Posterior cingulate gyrus (tissue), 11 donors: ENCODE data around the gene GRIK2.

Experiments
- DNase-seq, 10 donors: peaks; one replicate each; pipeline versions ENCODE4 v3.0.0 to v3.0.0-alpha.2; 2020 to 2021; ENCODE audit warnings: mixed read lengths in 3 of 10
- intact Hi-C: fragments of 100-400 bp; cut with DNase I; formaldehyde crosslinking; loops from one replicate; pipeline ENCODE4 v1.15.1; 2023

The GRIK2 gene

GRCh38 chr6:101398716-101399615, 5.5 kb downstream of the GRIK2 start:
- intact Hi-C loops, result loop anchor here (5.0 to 10.0 kb wide), 2 partner anchors 284 to 613 kb away; no protein-coding TSS in a partner anchor
- DNase-seq, result peak; percentile 11 to 92 (median 52)

DNA sequence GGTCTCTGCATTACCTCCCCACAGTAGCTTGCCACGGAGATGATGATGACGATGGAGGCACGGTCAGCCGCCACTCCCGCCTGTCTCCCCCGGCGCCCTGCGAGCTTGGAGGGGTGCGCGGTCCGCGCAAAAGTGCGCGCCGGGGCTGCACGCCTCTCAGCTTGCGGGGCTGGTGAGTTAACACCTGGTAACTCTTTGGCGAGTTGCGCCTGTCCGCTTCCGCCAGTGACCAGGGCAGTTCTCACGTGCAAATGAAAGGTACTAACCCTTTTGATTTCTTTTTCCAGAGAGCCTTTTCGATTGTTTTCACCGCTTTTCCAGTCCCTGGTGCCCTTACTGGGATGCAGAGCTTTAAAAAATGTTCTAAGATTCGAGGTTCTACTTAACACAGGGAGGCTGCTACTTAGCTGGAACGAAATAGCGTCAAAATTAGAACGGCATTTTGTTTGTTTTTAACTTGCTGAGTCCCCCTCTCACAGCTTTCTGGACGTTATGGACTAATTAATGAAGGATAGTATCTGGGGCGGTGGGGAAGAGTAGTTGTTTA, 6.2 kb downstream of the GRIK2 start:
- intact Hi-C loops, result loop anchor here (5.0 to 10.0 kb wide), 2 partner anchors 285 to 613 kb away; no protein-coding TSS in a partner anchor
- DNase-seq, result peak in 4 of 10 donors; percentile 26 to 83 (median 78)

DNA sequence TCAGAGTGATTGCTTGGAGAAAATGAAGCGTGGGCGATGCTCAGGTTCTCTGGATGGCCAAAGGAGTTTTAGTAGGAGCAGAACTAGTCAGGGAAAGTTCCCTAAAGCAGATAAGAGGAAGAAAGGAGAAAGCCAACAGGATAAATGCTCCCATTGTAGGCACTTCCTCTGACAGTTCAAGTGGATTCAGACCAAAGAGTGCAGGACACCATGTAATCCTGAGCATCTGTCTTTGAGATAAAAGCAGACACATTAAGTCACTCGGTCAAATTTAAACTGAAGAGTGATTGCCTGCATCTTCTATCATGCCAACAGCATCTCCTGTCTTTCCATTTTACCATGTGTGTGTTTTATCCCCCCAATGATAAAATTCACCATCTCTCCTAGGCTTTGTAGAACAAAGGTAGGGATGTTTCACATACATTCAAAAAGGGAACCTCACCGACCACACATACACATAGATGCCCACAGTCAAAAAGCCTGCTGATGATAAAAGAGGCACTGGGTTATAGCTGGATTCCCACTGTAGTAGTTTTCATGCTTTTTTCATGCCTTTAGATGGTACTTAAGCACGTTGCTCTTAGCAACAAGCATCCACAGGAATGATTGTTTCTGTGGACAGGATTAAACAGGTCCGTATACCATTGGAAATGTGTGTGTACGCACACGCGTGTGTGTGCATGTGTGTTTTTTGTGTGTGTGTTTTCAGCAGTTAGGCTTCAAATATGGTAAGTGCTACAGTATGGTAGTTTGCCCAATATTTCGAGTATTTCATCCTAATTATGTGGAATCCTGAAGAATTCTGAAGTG, 7.0 kb downstream of the GRIK2 start:
- intact Hi-C loops, result no loop called here
- no peak for DNase-seq

DNA sequence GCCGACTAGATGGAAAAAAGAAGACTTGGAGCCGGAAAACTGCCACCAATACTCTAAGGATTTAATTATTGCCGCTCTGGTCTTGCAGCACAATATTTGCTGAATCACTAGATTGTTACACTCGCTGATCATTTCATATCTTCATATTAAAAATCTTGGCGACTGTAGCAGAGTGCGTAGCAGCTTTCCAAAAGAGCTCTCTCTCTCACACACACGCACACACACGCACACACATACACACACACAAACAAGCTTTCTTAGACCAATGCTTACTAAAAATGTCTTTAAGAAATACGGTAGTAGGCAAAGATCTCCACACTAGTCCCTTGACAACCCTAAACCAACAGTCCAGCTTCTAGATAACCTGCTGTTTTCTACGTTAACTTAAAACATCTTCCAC, 7.7 kb downstream of the GRIK2 start:
- DNase-seq, result no peak
- intact Hi-C loops, result no loop called here

DNA sequence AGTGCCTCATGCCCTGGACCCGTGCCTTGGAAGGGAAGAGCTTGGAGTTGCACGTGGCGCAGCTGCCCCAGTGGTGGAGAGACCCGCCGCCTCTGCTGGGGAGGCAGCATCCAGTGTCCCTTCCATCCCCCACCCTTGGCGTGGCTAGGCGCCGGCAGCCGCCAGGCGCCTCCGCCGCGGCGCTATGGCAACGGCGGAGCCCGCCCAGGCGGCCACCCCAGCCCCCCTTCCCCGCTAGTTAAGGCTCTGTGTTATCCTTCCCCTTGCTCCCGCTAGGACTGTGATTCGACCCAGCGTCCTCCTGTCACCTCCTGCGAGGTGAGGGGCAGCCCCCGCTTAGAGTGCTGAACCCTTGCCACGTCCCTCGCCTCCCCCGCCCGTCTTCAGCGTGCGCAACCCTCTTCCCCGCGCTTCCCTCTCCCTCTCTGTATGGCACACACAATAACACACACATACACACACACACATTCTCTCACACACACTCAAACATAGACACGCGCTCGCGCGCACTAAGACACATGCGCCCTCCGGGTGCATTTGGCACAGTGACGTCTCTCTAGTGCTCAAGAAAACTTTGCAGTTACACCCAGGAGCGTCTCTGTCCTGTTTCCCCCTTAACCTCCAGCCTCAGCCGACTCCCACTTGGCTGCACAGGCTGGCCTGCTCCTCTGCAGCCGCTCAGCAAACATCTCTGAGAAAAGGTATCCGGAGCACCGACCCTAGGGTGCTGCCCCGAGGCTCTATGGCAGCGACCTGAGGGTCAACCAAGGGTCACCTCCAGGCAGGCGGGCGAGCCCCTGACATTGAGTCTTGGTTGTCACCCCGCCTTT, 8.5 kb downstream of the GRIK2 start:
- DNase-seq, result peak; percentile 37 to 93 (median 61)
- intact Hi-C loops, result no loop called here

- intact Hi-C loops, result no loop called here
Measured at GRCh38 chr6:101402622-101403031, 9.1 kb downstream of the GRIK2 start.

GRCh38 chr6:101403216-101403945, 9.9 kb downstream of the GRIK2 start:
- intact Hi-C loops, result no loop called here
- DNase-seq, result peak in 2 of 10 donors; percentile 16 to 24

More at GRCh38 chr6:101402622-101403031, 9.1 kb downstream of the GRIK2 start:
- peak in 8 of 10 donors; percentile 14 to 89 (median 37) for DNase-seq

GRCh38 chr6:101404775-101405174, 11.3 kb downstream of the GRIK2 start:
- intact Hi-C loops, result no loop called here
- DNase-seq, result no peak

DNA sequence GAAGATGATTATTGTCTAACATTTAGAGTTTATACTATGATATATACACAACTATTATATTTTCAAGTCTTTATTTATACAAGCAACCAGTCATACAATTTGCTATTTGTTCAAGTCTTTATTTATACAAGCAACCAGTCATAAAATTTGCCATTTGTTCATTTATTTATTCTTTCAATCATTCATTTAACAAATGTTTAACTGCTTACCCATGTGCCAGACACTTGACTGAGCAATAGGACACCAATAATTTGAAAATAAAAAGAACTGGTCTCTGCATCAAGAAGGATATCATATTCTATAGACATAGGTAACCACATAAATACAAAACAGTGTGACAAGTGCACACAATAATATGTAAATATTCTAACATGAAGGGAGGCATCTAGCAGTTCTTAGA, 20.3 kb downstream of the GRIK2 start:
- intact Hi-C loops, result no loop called here
- DNase-seq, result no peak

DNA sequence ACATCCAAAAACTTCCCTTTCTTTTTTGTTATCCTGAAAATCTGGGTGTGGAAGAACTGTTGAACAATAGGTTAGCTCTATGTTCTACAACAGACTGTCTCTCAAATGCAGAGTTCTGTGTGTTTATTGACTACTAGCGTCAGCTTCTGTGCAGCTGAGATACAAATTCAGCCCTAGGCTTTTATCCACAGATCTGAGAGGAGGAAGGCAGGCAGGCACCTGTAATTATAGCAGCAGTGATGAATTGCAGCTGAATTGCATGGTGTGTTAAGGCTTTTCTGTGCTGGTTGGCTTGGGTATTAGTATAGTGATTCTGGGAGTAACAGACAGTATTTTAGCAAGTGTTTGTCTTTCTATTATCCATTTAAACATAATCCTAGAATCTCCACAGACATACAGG, 24.4 kb downstream of the GRIK2 start:
- no peak for DNase-seq
- intact Hi-C loops, result no loop called here

DNA sequence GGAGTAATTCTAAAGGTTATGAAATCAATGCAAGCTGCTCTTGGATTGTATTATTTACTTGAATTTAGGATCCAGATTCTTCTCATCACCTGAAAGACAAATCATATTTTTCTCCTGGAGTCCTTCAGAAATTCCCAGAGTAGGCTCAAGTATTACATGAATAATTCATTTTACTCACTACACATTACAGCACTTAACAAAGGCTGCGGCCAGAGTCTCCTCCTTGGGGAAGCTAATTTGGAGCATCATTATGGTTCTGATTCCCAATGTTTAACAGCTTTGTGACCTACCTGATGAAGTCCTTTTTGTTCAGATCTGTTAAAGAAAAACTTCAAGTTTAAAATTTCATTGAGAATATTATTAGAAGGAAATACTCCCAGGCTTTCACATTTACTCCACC, 28.7 kb downstream of the GRIK2 start:
- DNase-seq, result no peak
- intact Hi-C loops, result no loop called here

- intact Hi-C loops, result no loop called here
Measured at GRCh38 chr6:101422811-101423210, 29.3 kb downstream of the GRIK2 start.

DNA sequence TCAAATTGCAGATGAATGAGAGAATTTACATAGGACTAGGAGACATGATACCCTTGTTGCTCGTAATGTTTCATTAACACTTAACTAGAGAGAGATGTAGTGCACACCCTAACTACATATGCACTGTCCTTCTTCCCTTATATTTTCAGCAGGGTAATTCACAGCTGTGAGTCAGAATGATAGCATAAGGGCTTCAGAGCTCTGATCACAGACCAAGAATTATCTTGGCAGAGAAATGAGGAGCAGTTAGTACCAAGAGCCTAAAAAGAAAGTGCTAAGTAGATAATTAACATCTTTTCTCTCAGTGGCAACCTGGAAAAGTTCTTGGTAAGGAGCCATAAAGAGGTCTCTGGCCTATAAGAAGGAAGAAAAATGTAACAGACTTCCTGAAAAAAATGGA, 35.8 kb downstream of the GRIK2 start:
- intact Hi-C loops, result no loop called here
- DNase-seq, result no peak

More at GRCh38 chr6:101422811-101423210, 29.3 kb downstream of the GRIK2 start:
- DNase-seq, result no peak

DNA sequence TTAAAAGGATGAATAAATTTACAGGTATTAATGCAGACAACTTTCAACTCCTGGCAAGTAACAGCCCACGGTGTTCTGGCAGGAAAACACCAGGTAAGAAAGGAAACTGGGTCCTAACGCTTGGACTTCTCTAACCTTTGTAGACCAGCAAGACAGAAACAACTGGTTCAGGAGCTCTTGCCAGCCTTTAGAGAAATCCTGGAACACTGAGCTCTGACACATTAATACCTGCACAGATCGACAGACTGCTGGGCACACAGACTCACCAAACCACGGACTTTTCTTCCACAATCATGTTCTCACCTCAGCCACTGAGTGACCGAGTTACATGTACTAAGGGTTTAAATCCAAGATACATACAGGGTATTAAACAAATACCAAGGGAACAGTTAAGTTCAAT, 36.3 kb downstream of the GRIK2 start:
- DNase-seq, result no peak
- intact Hi-C loops, result no loop called here

GRCh38 chr6:101433141-101433540, 39.6 kb downstream of the GRIK2 start:
- intact Hi-C loops, result no loop called here
- no peak for DNase-seq

DNA sequence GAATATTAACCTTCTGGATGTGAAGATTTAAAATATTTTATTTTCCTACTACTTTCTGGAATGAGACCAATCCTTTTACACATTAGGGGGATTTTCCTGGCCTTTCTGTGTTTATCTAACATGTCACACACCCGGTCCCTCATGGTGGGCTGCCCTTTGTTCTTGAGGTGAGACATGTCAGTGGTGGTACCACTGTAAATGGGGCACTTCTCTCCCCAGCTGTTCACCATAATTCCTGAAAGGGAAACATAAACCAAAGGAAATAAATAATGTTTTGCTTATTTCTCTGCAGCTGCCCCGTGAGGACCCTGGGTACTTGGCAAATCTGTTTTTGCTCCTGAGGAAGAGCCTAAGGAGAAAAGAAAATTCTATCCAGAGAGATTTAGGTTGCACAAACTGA, 41.1 kb downstream of the GRIK2 start:
- DNase-seq, result no peak
- intact Hi-C loops, result no loop called here

- intact Hi-C loops, result no loop called here
Measured at GRCh38 chr6:101435038-101435437, 41.5 kb downstream of the GRIK2 start.

DNA sequence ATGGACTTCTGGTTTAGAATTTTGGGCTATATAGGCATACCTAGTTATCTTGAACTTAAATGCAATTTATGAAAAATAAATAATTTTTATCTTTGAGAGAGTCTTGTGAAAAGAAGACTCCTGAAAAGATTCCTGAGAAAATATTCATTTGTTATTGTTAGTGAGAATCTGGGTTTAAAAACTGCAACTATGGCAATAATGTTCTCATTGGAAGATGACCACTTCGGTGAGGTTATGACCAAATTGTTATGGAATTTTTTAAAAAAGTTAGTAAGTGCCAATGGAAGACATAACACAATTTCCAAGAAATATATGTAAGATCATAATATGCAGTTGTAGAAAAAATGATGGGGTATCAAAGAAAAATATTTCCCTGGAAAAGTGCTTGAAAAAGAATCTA, 46.3 kb downstream of the GRIK2 start:
- intact Hi-C loops, result no loop called here
- no peak for DNase-seq

More at GRCh38 chr6:101435038-101435437, 41.5 kb downstream of the GRIK2 start:
- no peak for DNase-seq

DNA sequence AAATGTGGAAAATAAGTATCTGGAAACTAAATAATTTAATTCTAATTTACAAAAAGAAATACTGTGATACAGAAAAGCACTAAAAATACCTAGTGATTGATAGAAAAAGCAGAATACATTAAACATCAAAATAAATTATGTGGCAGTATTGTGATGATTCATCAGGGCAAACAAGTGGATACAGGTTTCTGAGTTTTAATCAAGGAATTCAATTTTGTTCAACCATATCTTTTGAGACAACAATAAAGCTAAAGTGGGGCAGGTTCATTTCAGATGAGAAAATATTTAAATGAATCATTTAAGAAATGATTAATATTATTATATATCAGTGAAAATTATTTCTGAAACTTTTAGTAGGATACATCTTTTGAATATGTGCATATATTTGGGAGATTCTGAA, 49.8 kb downstream of the GRIK2 start:
- intact Hi-C loops, result no loop called here
- DNase-seq, result no peak
